ENCODE data around the gene SLC38A3. TPM values are rescaled to one million over a fixed set of nuclear protein-coding genes. Genes with fewer than 3 reads are reported as not detected.

The SLC38A3 gene
- total and polyA plus RNA-seq, 11 donors = 1.0 to 14.8 (median 8.4) TPM

GRCh38 chr3:50173685-50174516 is 31.2 kb upstream of the SLC38A3 start:
- no peak overlapping the region for H3K4me3 ChIP-seq
- no peaks in the 10 kb centered on the region for H3K27me3 ChIP-seq
- no peak overlapping the region for H3K27ac ChIP-seq
- DNase-seq = no peak
- no peak for TF ChIP-seq POLR2A (IDR thresholded peaks at IDR 0.05)
- TF ChIP-seq, protein P1, sequence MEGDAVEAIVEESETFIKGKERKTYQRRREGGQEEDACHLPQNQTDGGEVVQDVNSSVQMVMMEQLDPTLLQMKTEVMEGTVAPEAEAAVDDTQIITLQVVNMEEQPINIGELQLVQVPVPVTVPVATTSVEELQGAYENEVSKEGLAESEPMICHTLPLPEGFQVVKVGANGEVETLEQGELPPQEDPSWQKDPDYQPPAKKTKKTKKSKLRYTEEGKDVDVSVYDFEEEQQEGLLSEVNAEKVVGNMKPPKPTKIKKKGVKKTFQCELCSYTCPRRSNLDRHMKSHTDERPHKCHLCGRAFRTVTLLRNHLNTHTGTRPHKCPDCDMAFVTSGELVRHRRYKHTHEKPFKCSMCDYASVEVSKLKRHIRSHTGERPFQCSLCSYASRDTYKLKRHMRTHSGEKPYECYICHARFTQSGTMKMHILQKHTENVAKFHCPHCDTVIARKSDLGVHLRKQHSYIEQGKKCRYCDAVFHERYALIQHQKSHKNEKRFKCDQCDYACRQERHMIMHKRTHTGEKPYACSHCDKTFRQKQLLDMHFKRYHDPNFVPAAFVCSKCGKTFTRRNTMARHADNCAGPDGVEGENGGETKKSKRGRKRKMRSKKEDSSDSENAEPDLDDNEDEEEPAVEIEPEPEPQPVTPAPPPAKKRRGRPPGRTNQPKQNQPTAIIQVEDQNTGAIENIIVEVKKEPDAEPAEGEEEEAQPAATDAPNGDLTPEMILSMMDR (IDR thresholded peaks at IDR 0.05) = no peak
- H3K9me3 ChIP-seq = no peaks in the 10 kb centered on the region
- intact Hi-C loops (cut with DNase I) = loop anchor here in 2 of 10 donors (2.0 to 5.0 kb wide), 2 partner anchors 15 to 52 kb away; no protein-coding TSS in a partner anchor
- H3K4me1 ChIP-seq = peaks cover 12 to 42% (median 34%) of the 10 kb centered on the region in 12 donors
- H3K36me3 ChIP-seq = peaks cover 0 to 20% (median 0%) of the 10 kb centered on the region in 9 donors
- no peak for ATAC-seq
- WGBS, 4 donors = 87 to 91% (median 88%) methylated on average over 17 to 29 of the region's 29 CpGs

GRCh38 chr3:50174517-50174895 is 30.6 kb upstream of the SLC38A3 start:
- DNase-seq (no peak), ATAC-seq (no peak)
- H3K27ac ChIP-seq = no peak overlapping the region
- intact Hi-C loops (cut with DNase I) = loop anchor here in 1 of 10 donors (5.0 kb wide), 1 partner anchor 52 kb away; no protein-coding TSS in a partner anchor
- peaks cover 9 to 36% (median 29%) of the 10 kb centered on the region in 12 donors for H3K4me1 ChIP-seq
- no peak for TF ChIP-seq POLR2A (IDR thresholded peaks at IDR 0.05)
- TF ChIP-seq, protein P1 (IDR thresholded peaks at IDR 0.05) = no peak
- H3K27me3 ChIP-seq = no peaks in the 10 kb centered on the region
- H3K4me3 ChIP-seq = no peak overlapping the region
- peaks cover 0 to 20% (median 0%) of the 10 kb centered on the region in 9 donors for H3K36me3 ChIP-seq
- no peaks in the 10 kb centered on the region for H3K9me3 ChIP-seq
- 91 to 98% (median 96%) methylated on average over 6 to 7 of the region's 7 CpGs for WGBS, 4 donors

- peaks cover 0 to 20% (median 0%) of the 10 kb centered on the region in 9 donors for H3K36me3 ChIP-seq
- peak in 1 of 5 donors; percentile 16 for DNase-seq
- WGBS, 4 donors = 91 to 96% (median 94%) methylated on average over 10 to 17 of the region's 17 CpGs
These were observed 30.0 kb upstream of the SLC38A3 start for GRCh38 chr3:50174947-50175524.

More at GRCh38 chr3:50174947-50175524, 30.0 kb upstream of the SLC38A3 start:
- Histone ChIP-seq H3K4me1 (peaks cover 9 to 30% (median 24%) of the 10 kb centered on the region in 12 donors), H3K4me3 (no peak overlapping the region), H3K27ac (no peak overlapping the region), H3K27me3 (no peaks in the 10 kb centered on the region), H3K9me3 (no peaks in the 10 kb centered on the region)
- intact Hi-C loops (cut with DNase I) = loop anchor here in 1 of 10 donors (5.0 kb wide), 1 partner anchor 53 kb away; no protein-coding TSS in a partner anchor
- no peak for TF ChIP-seq POLR2A (IDR thresholded peaks at IDR 0.05)
- TF ChIP-seq, protein P1 (IDR thresholded peaks at IDR 0.05) = no peak
- no peak for ATAC-seq
